GM21737 (cell line): ENCODE measurements around the gene OBSCN.

ENCODE experiments used
- ATAC-seq: cut with Tn5 transposase; IDR thresholded peaks from one replicate; pipeline ENCODE4 v1.9.1; 2021; ENCODE audit warnings: mild to moderate bottlenecking, moderate library complexity; ENCODE audit not compliant: unreplicated experiment

The OBSCN gene

DNA sequence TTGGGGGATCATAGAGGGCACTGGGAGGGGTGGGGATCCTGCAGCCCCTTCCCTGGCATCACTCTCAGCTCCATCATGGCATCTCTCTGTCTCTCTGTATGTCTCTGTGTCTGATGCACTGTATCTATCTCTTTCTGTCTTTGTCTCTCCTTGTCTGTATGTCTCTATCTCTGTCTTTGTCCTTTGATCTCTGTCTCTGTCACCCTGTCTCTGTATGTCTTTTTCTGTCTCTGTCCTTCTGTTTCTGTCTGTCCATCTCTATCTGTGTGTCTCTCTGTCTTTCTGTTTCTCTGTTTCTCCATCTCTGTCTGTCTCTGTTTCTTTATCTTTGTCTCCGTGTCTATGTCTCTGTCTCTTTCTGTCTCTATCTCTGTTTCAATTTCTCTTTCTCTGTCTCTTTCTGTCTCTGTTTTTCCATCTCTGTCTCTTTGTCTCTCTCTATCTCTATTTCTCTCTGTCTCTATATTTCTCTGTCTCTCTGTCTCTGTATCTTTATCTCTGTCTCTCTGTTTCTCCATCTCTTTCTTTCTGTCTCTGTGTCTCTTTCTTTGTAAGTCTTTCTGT is 142.4 kb downstream of the OBSCN start:
- no peak for ATAC-seq

DNA sequence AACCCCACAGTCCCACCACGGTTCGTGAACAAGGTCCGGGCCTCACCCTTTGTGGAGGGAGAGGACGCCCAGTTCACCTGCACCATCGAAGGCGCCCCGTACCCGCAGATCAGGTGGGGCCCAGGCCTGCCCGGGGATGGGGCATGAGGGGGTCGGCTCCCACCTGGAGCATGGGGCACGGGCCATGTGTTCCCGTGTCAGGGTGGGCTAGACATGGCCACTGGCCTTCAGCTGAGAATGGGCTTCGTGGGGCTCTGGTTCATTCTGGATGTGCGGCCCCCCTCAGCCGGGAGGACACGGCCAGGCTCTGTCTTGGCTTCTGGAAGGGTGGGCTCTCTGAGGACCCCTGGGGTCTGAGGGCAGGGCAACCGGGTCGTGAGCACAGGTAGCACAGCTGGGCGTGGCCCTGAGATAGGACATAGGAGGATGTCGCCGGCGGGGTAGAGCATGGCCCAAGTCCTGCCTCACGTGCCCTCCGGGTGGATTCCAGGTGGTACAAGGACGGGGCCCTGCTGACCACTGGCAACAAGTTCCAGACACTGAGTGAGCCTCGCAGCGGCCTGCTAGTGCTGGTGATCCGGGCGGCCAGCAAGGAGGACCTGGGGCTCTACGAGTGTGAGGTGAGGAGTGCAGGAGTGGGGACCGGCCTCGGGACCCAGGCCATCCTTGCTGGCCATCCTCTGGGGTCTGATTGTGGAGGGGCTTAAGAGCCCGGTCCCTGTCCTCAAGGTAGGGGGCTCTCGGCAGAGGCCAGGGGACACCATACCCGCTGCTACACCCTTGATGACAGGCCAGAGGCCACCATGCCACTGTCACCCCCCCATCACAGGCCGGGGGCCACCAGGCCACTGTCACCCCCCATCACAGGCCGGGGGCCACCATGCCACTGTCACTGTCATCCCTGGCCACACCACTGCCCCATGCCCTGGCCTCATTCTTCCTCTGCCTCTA is 143.3 kb downstream of the OBSCN start:
- ATAC-seq: no peak

DNA sequence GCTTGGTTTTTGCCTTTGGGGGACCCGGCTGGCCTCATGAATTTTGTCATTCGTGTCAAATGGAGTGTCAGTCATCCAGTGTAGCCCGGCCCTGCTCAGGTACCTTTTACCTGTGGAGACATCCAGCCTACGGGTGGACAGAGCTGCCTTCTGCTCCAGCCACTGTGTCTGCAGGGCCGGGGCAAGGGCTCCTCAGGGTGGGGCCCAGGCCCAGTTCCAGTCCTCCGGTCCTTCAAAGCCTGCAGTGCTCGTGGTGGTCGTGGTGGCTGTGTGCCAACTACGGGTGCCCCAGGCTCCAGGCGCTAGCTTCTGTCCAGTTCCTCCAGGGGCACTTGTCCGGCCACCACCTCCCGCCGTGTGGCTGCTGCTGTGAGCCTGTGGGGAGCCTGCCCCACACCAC is 144.0 kb downstream of the OBSCN start:
- ATAC-seq: no peak

DNA sequence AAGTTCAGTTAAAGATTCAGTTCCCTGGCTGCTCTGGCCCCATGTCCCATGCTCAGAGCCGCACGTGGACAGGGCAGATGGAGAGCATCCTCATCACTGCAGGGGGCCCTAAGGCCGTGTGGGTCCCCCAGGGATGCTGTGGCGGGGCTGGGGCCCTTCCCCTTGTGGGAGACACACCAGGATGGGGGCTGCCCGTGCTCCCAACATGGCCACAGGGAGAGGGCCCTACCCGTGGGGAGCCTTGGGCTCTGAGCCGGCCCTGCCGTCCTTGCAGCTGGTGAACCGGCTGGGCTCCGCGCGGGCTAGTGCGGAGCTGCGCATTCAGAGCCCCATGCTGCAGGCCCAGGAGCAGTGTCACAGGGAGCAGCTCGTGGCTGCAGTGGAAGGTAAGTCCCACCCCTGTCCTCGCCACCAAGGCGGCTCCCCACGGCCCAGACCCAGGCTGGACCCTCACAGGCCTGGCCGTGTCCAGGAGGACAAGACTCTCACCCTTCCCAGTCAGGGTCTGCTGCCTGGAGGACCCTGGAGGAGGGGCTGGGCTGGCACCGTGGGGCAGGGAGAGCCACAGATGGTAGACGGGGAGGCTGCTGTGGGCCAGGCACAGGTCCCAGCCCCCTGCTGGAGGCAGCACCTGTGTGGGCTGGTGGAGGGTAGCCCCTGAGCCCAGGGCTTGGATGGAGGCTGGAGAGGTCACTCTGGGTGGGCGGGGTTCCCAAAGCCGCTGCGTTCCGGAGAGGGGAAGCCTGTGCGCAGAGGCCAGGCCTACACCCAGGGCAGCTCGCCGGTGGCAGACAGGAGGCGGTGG is 145.0 kb downstream of the OBSCN start:
- ATAC-seq: no peak

DNA sequence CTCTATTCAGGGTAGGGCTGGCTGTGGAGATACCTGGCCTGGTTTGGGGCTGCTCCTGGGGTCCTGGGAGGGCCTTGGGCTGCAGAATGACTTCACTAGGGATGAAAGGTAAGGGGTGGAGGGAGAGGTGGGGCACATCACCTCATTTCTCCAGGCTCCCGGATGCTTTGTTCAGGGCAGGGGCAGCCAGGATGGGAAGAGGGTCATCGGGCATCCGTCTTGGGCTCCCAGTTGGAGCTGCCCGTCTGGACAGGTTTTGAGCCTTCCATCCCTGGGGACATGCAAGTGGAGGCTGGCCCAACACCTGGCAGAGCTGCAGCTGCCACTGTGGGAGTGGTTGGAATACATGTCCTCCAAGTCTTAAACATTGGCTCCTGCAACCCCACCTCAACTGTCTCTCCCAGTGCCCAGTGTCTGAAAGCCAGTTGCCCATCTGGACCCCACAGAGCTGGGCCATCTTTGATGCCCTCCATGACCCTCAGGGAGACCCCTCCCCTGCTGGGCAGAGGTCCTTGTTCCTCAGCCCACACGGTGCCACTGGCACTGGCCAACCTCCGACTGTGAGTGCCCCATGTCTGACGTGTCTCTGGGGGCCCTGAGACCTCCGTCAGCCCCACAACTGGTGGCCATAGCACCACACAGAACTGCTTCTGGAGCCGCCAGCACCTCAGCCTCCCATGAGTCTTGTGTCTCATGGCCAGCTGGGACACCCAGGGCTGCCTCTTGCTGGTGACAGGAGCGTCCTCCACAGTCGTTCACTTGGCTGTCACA is 145.9 kb downstream of the OBSCN start:
- ATAC-seq: no peak

DNA sequence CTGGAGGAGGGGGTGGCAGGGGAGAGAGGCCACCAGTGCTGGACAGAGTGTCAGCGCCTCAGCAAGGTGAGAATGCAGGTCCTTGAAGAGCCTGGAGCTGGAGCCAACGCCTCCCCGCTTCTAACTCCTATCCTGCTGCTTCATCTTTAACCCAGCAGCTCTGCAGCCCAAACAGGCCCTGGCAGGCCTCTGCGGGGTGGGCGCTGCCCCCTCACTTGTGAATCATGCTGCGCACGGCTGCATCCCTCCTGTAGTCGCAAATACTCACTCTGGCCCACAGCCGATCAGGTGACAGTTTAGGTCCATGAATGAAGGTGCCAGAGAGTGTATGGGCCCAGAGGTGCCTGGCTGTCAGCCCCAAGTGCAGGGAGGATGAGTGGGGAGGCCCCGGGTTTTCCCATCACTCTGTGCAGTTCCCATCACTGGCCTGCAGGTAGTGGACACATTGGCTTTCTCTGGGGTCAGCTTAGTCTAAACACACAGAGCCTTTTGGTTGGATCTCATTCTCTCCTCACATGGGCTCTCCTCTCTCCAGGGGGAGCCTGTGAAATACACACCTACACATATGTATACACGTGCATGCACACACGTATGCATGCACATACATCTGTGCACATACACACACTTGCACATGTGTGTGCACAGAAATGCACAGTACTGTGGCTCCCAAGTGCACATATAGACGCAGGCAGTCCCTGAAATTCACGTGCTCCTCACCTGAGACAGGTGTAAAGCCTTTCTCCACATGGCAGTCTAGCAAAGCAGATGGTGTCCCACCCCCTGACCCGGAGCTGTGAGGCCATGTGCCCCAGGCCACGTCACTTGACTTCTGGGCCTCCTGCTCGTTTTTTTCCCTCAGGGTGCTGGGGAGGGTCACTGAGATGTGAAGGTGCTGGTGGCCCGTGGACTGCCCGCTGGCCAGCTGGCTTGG is 146.8 kb downstream of the OBSCN start:
- ATAC-seq: no peak

DNA sequence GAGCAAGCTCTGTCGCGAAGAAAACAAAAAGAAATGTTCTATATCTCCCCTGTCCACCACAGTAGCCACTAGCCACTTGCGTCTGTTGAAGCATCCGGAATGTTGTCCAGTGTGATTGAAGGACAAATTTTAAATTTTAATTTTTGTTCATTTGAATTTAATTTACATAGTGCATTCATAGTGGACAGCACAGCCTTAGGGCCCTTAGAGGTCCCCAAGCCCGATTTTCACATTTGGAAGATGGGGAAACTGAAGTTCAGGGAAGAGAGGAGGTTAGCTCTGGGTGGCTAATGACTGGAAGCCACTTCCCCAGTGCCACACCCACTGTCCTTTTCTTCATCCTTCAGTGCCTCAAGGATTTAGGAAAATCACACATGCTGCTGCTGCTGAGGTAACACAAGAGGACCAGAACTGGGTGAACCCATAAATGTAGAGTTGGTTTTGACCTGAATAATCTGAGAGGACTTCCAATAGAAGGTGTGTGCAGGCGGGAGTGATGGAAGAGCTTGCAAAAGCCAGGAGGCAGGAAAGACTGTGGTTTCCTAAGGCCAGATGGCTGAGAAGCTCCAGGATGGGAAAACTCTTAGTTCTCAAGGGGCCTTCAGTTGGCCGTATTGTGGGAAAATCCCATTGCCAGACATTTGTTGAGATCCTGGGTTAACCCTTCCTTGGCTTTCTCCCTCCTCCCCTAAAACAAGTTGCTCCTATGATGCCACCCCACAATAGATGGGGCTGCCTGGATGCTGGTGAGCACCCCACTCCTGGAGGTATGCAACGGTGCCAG is 149.2 kb downstream of the OBSCN start:
- ATAC-seq: no peak

DNA sequence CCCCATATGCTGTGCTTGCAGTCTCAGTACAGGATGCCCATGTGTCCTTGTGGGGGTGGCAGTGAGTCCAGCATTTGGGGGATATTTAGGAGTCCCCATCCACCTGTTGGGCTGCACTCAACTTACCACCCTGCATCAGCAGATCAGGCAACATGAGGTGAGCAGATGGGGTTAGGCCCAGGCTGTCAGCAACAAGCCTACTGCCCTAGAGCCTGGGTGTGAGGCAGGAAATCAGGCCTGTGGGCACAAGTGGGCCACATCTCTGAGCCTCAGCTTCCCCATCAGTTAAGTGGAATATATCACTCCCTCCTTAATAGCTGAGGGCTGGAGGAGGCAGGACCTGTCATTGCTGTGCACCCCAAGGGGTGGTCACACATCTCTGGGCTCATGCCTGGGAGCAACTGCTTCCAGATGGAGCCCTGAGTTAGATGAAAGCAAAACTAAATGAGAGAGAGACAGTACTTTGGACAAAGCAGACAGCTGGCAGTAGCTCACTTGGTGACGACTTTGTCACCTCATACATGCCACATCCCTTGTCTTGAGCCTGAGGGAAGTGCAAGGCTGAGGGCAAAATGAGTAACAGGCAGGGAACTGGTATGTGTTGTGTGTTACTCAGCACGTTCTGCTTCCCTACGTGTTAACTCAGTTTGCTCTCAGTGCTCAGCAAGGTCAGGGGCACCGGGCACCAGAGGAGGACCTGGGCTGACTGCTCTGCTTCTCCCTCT is 150.4 kb downstream of the OBSCN start:
- ATAC-seq: no peak

DNA sequence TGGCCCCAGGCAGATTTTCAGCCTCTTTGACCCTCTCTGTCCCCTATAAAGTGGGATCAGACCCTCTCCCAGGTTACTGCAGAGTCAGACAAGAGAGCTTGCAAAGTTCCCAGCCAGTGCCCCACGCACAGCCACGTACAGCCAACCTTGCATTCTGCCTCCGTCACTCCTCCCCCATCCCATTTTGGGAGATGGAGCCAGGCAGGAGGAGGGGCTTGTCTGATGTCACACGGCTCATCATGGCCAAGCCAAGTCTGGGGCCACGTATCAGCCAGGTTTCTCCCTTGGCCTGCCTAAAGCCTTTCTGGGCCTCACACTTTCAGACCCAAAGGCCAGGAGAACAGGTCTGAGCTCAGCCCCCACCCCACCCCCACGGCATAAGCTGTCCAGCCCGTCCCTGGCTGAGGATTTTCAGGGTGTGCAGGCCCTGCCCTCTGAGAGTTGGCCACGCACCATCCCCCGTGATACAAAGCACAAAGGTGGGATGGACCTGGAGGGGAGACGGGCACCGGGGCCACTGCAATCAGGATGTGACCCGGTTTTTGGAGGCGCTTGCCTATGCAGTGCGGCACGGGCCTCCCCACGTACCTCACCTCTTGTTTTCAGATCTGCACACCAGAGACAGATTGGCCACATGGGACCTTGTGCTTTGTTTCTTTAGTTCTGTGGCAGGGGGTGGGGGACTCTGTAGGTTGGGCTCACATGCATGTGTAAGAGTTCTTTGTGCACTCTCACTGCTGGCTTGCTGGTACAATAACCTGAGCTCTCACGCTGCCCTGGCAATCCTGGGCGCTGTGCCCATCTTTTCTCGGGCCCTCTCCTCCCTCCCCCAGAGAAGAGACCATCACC is 151.1 kb downstream of the OBSCN start:
- ATAC-seq: no peak

DNA sequence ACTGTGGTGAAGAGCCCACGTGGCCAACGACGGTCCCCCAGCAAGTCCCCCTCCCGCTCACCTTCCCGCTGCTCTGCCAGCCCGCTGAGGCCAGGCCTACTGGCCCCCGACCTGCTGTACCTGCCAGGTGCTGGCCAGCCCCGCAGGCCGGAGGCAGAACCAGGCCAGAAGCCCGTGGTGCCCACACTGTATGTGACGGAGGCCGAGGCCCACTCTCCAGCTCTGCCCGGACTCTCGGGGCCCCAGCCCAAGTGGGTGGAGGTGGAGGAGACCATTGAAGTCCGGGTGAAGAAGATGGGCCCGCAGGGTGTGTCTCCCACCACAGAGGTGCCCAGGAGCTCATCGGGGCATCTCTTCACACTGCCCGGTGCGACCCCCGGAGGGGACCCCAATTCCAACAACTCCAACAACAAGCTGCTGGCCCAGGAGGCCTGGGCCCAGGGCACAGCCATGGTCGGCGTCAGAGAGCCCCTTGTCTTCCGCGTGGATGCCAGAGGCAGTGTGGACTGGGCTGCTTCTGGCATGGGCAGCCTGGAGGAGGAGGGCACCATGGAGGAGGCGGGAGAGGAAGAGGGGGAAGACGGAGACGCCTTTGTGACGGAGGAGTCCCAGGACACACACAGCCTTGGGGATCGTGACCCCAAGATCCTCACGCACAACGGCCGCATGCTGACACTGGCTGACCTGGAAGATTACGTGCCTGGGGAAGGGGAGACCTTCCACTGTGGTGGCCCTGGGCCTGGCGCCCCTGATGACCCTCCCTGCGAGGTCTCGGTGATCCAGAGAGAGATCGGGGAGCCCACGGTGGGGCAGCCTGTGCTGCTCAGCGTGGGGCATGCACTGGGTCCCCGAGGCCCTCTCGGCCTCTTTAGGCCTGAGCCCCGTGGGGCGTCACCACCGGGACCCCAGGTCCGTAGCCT is 152.0 kb downstream of the OBSCN start:
- no peak for ATAC-seq

DNA sequence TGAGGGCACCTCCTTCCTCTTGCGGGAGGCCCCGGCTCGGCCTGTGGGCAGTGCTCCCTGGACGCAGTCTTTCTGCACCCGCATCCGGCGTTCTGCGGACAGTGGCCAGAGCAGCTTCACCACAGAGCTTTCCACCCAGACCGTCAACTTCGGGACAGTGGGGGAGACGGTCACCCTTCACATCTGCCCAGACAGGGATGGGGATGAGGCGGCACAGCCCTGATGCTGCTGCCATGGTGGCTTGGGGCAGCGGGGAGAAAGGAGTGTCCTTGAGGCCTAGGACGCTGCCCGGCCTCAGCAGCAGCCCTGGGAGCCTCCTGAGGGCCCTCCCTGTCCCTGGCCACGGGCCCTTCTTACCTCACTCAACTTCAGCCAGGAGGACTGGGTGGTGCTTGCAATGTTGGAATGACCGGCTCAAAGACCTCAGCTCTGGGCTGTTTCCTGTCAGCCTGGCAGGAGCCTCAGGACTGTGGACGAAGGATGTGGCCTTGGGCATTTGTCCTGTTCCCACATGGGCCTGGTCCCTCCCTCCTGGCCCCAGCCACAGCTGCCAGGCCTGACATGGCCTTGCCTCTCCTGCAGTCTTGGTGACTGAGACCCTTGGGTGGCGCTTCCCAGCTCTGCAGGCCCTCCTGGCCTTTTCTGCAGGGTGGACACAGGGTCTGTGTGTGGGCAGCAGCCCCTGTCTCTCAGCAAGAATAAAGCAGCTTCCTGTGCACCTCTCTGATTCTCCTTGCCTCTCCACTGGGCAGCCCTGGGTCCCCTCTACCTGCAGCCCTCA is 152.9 kb downstream of the OBSCN start:
- ATAC-seq: no peak

DNA sequence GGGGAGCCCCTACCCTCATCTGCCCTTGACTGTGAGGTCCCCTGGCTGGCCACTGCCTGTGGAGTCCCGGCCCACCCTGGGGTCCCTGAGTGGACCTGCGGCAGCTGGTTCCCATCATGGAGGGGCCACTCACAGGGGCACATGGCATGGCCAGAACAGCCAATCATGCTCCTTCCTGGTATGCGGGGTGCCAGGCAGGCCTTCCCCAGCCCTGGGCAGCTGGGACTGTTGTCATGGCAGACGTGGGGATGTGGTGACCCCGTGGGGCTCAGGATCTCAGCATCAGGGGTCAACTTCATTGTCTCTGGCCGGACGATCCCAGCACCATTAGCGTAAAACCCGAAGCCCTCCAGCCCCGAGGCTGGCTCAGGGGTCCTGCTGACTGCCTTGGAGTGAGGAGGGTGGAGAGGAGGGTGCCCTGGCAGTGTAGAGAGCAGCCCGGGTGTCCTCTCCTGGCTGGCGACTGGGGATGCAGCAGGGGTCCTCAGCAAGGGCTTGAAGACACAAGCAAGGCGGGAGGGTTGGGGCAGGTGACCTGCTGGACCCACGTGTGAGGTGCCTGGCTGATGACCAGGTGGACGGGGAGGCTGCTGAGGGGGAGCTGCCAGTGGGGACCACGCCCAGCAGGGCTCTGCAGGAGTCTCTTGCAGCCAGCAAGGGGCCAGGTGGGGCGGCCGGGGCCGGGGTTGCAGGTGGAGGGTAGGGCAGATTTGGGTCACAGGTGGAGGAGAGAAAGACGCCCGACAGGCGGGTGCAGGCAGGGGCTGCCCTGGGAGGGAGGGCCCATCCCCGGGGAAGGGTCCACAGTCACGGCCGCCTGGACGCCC is 153.7 kb downstream of the OBSCN start:
- no peak for ATAC-seq

DNA sequence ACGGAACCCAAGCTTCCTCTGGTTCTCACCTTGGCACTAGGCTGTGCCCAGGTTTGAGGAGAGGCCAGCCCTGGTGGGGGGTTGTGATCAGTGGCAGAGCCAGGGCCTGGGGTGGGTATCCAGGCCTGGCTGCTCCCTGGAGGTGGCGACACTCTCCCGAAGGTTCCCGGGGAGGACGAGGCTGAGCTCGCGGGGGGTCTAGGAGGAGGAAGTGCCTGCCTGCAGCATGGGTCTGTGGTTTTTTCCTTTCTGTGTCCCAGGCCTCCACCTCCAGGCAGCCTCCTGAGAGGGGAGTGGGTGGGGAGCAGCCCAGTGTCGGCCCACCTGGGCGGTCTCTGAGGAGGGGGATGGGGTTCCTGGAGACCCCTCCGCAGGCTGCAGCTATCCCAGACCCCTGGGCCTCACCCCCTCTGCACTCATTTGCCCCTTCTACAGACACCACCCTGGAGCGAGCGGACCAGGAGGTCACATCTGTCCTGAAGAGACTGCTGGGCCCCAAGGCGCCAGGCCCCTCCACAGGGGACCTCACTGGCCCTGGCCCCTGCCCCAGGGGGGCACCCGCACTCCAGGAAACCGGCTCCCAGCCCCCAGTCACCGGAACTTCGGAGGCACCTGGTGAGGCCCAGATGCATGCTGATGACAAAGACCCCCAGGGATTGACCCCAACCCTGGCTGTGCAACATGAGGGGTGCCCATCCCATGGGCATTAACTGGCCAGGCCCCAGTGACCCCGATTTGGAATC is 154.5 kb downstream of the OBSCN start:
- no peak for ATAC-seq

DNA sequence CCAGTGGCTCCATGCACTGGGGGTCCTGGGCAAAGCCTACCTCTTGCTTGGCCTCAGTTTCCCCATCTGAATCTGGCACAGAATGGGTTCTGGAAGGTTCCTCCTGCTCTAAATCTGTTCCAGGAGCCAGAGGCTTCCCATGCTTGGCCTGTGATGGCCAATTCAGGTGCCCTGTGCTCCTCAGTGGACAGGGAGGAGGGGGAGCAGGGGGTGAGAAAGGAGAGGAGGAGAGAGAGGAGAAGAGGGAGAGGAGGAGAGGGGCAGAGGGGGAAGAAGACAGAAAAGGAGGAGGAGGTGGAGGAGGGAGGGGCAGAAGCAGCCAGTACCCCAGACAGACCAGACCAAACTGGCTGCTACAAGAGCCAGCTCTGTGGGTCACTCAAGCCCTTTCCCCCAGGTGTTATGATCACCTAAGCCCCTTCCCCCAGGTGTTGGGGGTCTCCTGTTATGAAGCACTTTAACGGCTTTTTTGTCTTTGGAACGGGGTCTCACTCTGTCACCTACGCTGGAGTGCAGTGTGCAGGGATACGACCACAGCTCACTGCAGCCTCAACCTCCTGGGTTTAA is 155.1 kb downstream of the OBSCN start:
- ATAC-seq: no peak
